ENCODE data around the gene SEMA5A. TPM values are rescaled to one million over a fixed set of nuclear protein-coding genes. Genes with fewer than 3 reads are reported as not detected.

SEMA5A gene
- total and polyA plus RNA-seq, 2 of the 8 experiments (the other 6 are each of a cell fraction or from before 2014, with no cell fraction given), result 5.3 to 8.9 TPM

GRCh38 chr5:9409413-9409960 lies 136.4 kb downstream of the SEMA5A start:
- DNase-seq (ENCODE audit: low read depth in 1 of 2, low spot score in 2 of 2) (no peak), FAIRE-seq (no peak)
- H2BK120ac ChIP-seq (replicated peaks; ENCODE audit: low read depth, low read length), result no peak overlapping the region
- no peaks in the 10 kb centered on the region for H3K36me3 ChIP-seq (ENCODE audit: control insufficient read depth in 2 of 4, insufficient read depth in 4 of 4, low read length in 3 of 4)
- ChIA-PET CTCF (ENCODE audit: partially characterized antibody) (no interaction called here), POLR2A (ENCODE audit: partially characterized antibody) (interaction anchor here (1.5 kb wide), 1 partner anchor 10 kb away, joined by 3 read pairs; no protein-coding TSS in a partner anchor)
- H2BK20ac ChIP-seq (ENCODE audit: low read length), result no peak overlapping the region
- no peak overlapping the region for H3K14ac ChIP-seq (ENCODE audit: insufficient read length)
- H3K23me2 ChIP-seq (ENCODE audit: low read depth, low read length), result peaks cover 5% of the 10 kb centered on the region; the same call in 1 of the 2 replicates
- H4K5ac ChIP-seq (ENCODE audit: insufficient read length, low read depth, low read length), result no peak overlapping the region
- H4K91ac ChIP-seq (replicated peaks; ENCODE audit: insufficient read length, low read length), result no peak overlapping the region
- H3K9ac ChIP-seq (replicated peaks in 1 of 4; ENCODE audit: extremely low read depth in 1 of 4, low read depth in 3 of 4, low read length in 3 of 4), result no peak overlapping the region
- H2AK5ac ChIP-seq (ENCODE audit: low read depth, low read length), result 0 out of 2 replicates have a peak overlapping the region, but pooled peaks have one; percentile 19
- H3K18ac ChIP-seq (ENCODE audit: extremely low read depth, low read length), result no peak overlapping the region
- no peak overlapping the region for H3K4ac ChIP-seq (replicated peaks; ENCODE audit: insufficient read length, low read depth, low read length)
- peak overlapping the region; percentile 82; the same call in 1 of the 2 replicates for H4K8ac ChIP-seq (ENCODE audit: extremely low read depth, insufficient read depth, low read length)
- H3K79me2 ChIP-seq (ENCODE audit: control insufficient read depth in 1 of 2, insufficient read depth in 2 of 2, low read length in 2 of 2), result no peaks in the 10 kb centered on the region
- no peak overlapping the region for H2BK5ac ChIP-seq (ENCODE audit: low read depth, low read length)
- no peak overlapping the region for H2AFZ ChIP-seq (ENCODE audit: low read length)
- H2BK15ac ChIP-seq (ENCODE audit: low read length), result no peak overlapping the region
- peaks cover 2 to 4% of the 10 kb centered on the region in 2 experiments for H4K20me1 ChIP-seq (replicated peaks in 1 of 2; ENCODE audit: control insufficient read depth in 1 of 2, insufficient read depth in 2 of 2, low read length in 2 of 2)
- no peaks in the 10 kb centered on the region; a peak in 1 of 7 replicates for H3K27me3 ChIP-seq (replicated peaks in 1 of 4; ENCODE audit: control insufficient read depth in 3 of 4, extremely low read depth in 1 of 4, insufficient read depth in 3 of 4, low read length in 3 of 4)
- H2BK12ac ChIP-seq (ENCODE audit: low read depth, low read length), result no peak overlapping the region
- no peaks in the 10 kb centered on the region for H3K9me3 ChIP-seq (ENCODE audit: insufficient read depth in 2 of 2, low read depth in 1 of 2, low read length in 1 of 2)
- H3K56ac ChIP-seq (replicated peaks; ENCODE audit: insufficient read length, low read depth, low read length), result no peak overlapping the region
- 86% methylated on average over 10 of the region's 10 CpGs; no CpG with 5 or more reads in 1 of the 2 experiments for WGBS, 2 experiments (ENCODE audit: extremely low coverage in 1 of 2, insufficient coverage in 1 of 2, insufficient read length in 1 of 2, insufficient replicate concordance in 2 of 2, low coverage in 1 of 2, low lambda C conversion rate in 2 of 2, missing lambda C conversion rate in 1 of 2)
- H3K79me1 ChIP-seq (ENCODE audit: low read depth, low read length), result no peaks in the 10 kb centered on the region; the same call in 1 of the 2 replicates
- no peak overlapping the region for H3K4me3 ChIP-seq (ENCODE audit: extremely low read depth in 1 of 4, insufficient read depth in 2 of 4, low read depth in 3 of 4, low read length in 4 of 4)
- no peak overlapping the region for H3K27ac ChIP-seq (ENCODE audit: low read depth, low read length)
- no peak overlapping the region for H3K23ac ChIP-seq (ENCODE audit: insufficient read length)
- no peak for TF ChIP-seq BRCA1 (IDR thresholded peaks at IDR 0.05; ENCODE audit: low read depth, low read length)
- no peak for TF ChIP-seq TBP (IDR thresholded peaks at IDR 0.05; ENCODE audit: low read depth, low read length)
- no peak for TF ChIP-seq HDAC2 (IDR thresholded peaks at IDR 0.05; ENCODE audit: borderline replicate concordance in 1 of 2, low read depth in 2 of 2, low read length in 2 of 2)
- no peak for TF ChIP-seq TCF12 (IDR thresholded peaks at IDR 0.05; ENCODE audit: low read depth, low read length)
- no peak for TF ChIP-seq SP1 (IDR thresholded peaks at IDR 0.05; ENCODE audit: low read depth, low read length)
- peaks cover 0 to 3% (median 1%) of the 10 kb centered on the region in 4 experiments; a peak in 3 of 7 replicates for H3K4me1 ChIP-seq (replicated peaks in 1 of 4; ENCODE audit: control insufficient read depth in 3 of 4, insufficient read depth in 4 of 4, low read length in 3 of 4)
- no peak overlapping the region for H3K4me2 ChIP-seq (ENCODE audit: insufficient read depth in 1 of 2, low read depth in 2 of 2, low read length in 2 of 2)

Data from H1 (cell line).